ENCODE results near the gene KCNQ2. TPM values are rescaled to one million over a fixed set of nuclear protein-coding genes. Genes with fewer than 3 reads are reported as not detected.

The KCNQ2 gene
- polyA plus RNA-seq, 3 donors: not detected

DNA sequence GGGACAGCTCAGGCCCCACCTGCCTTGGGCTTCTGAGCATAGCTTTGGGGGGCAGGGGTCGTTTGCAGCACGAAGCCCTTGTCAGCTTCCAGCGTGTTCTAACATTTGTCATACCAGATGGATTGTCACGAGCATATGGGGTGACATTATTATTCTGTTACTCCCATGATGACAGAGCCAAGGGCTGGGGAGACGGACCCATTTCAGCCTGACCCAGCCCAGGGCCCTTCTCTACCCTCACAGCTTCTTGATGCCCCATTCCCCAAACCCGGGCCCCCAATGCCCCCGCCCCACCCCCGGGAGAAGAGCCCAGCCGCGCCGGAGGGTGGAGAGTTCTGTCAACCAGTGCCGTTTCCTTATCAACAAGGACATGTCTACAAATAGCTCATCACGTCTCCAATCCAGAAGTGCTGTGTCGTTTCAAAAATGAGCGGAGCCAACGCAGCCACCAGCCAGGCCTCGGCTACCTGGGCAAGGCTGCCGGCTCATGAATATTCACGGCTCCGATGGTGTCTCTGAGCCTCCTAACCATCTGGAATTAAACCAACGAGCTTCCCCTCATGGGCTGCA lies 101.8 kb downstream of the KCNQ2 start:
- peaks cover 5 to 12% (median 7%) of the 10 kb centered on the region in 3 donors for H3K27me3 Mint-ChIP-seq (ENCODE audit: low read depth in 3 of 3)
- H3K9ac ChIP-seq (ENCODE audit: insufficient read depth, low read length, poor library complexity, severe bottlenecking): no peak overlapping the region
- no peak overlapping the region for H3K27ac Mint-ChIP-seq
- H3K36me3 ChIP-seq (replicated peaks in 1 of 2; ENCODE audit: control insufficient read depth in 1 of 2, insufficient read depth in 2 of 2, low read length in 2 of 2): no peaks in the 10 kb centered on the region
- no peak for DNase-seq
- no peaks in the 10 kb centered on the region for H3K27me3 ChIP-seq (ENCODE audit: control insufficient read depth in 2 of 2, insufficient read depth in 2 of 2, low read length in 2 of 2)
- 59% methylated on average over 15 of the region's 21 CpGs for WGBS (ENCODE audit: insufficient coverage)
- intact Hi-C loops (cut with micrococcal nuclease): no loop called here
- H3K4me2 ChIP-seq (replicated peaks; ENCODE audit: extremely low read depth, low read length, poor library complexity, severe bottlenecking): no peak overlapping the region
- no peak overlapping the region for H3K4me3 ChIP-seq (replicated peaks in 1 of 3; ENCODE audit: low read depth in 2 of 3, low read length in 3 of 3)
- H3K27ac ChIP-seq (ENCODE audit: low read depth in 1 of 2, low read length in 2 of 2): no peak overlapping the region
- H4K20me1 ChIP-seq (ENCODE audit: insufficient read depth, low read length): no peaks in the 10 kb centered on the region
- H3K4me3 Mint-ChIP-seq: no peak overlapping the region
- H2AFZ ChIP-seq (ENCODE audit: insufficient read depth, low read depth, low read length, poor library complexity, severe bottlenecking): no peak overlapping the region
- H3K9me3 Mint-ChIP-seq: peaks cover 0 to 2% (median 0%) of the 10 kb centered on the region in 7 donors
- TF ChIP-seq, protein P1, sequence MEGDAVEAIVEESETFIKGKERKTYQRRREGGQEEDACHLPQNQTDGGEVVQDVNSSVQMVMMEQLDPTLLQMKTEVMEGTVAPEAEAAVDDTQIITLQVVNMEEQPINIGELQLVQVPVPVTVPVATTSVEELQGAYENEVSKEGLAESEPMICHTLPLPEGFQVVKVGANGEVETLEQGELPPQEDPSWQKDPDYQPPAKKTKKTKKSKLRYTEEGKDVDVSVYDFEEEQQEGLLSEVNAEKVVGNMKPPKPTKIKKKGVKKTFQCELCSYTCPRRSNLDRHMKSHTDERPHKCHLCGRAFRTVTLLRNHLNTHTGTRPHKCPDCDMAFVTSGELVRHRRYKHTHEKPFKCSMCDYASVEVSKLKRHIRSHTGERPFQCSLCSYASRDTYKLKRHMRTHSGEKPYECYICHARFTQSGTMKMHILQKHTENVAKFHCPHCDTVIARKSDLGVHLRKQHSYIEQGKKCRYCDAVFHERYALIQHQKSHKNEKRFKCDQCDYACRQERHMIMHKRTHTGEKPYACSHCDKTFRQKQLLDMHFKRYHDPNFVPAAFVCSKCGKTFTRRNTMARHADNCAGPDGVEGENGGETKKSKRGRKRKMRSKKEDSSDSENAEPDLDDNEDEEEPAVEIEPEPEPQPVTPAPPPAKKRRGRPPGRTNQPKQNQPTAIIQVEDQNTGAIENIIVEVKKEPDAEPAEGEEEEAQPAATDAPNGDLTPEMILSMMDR (IDR thresholded peaks at IDR 0.05): no peak
- H3K9me3 ChIP-seq (replicated peaks in 1 of 2; ENCODE audit: control insufficient read depth in 1 of 2, insufficient read depth in 1 of 2, low read length in 2 of 2): no peaks in the 10 kb centered on the region
- no peaks in the 10 kb centered on the region for H3K4me1 ChIP-seq (ENCODE audit: control insufficient read depth in 1 of 2, insufficient read depth in 2 of 2, low read length in 2 of 2)
- H3K4me1 Mint-ChIP-seq: no peaks in the 10 kb centered on the region
- no peaks in the 10 kb centered on the region for H3K79me2 ChIP-seq (ENCODE audit: insufficient read depth, low read length)
- H3K36me3 Mint-ChIP-seq: no peaks in the 10 kb centered on the region

DNA sequence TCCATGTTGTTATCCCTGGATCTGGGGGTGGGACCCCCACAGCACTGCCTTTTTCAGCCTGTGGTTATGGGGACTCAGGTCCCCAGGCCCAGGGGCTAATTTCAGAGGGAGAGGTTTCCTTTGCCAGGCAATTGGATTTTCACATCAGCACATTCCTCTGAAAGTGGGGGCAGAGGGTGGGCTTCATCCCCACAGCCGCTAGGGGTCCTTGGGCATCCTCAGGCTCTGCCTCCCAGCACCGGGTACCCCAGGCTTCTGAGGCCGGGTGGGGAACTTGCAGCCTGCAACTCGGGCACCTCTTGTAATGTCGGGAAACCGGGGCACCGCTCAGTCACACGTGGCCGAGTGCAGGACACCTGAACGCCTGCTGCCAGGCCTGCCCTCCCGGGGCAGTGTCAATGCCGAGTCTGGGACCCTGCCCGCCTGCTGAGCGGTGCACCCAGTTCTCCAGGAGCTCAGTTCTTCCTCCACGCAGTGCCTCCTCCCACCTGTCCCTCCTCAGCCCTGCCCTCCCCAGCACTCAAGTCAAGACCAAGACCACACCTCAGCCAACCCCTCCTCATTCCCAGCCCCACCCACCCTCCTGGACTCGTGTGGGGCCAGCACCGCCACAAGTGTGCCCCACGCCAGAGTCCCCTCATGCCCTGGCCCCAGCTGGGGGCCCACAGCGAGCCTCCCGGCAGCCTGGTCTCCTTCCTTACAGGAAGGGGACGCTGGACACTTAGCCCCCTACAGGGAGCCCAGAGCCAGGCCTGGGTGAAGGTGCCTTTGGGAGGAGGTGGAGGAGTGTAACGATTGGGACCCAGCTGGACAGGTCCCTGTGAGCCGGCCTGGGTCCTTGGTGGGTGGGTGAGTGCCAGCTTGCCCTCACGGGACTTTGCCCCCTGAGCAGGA lies 102.5 kb downstream of the KCNQ2 start:
- H4K20me1 ChIP-seq (ENCODE audit: insufficient read depth, low read length): no peaks in the 10 kb centered on the region
- Mint-ChIP-seq H3K4me1 (no peaks in the 10 kb centered on the region), H3K27me3 (ENCODE audit: low read depth in 3 of 3) (peaks cover 6 to 12% (median 7%) of the 10 kb centered on the region in 3 donors), H3K27ac (no peak overlapping the region), H3K9me3 (peaks cover 0 to 2% (median 0%) of the 10 kb centered on the region in 7 donors), H3K36me3 (no peaks in the 10 kb centered on the region), H3K4me3 (no peak overlapping the region)
- intact Hi-C loops (cut with micrococcal nuclease): no loop called here
- no peak overlapping the region for H3K4me3 ChIP-seq (replicated peaks in 1 of 3; ENCODE audit: low read depth in 2 of 3, low read length in 3 of 3)
- no peaks in the 10 kb centered on the region for H3K9me3 ChIP-seq (replicated peaks in 1 of 2; ENCODE audit: control insufficient read depth in 1 of 2, insufficient read depth in 1 of 2, low read length in 2 of 2)
- no peaks in the 10 kb centered on the region for H3K36me3 ChIP-seq (replicated peaks in 1 of 2; ENCODE audit: control insufficient read depth in 1 of 2, insufficient read depth in 2 of 2, low read length in 2 of 2)
- no peak overlapping the region for H3K9ac ChIP-seq (ENCODE audit: insufficient read depth, low read length, poor library complexity, severe bottlenecking)
- TF ChIP-seq, protein P1 (IDR thresholded peaks at IDR 0.05): no peak
- no peaks in the 10 kb centered on the region for H3K79me2 ChIP-seq (ENCODE audit: insufficient read depth, low read length)
- DNase-seq: no peak
- no peak overlapping the region for H3K4me2 ChIP-seq (replicated peaks; ENCODE audit: extremely low read depth, low read length, poor library complexity, severe bottlenecking)
- 80% methylated on average over 24 of the region's 24 CpGs for WGBS (ENCODE audit: insufficient coverage)
- H3K27ac ChIP-seq (ENCODE audit: low read depth in 1 of 2, low read length in 2 of 2): no peak overlapping the region
- no peaks in the 10 kb centered on the region for H3K27me3 ChIP-seq (ENCODE audit: control insufficient read depth in 2 of 2, insufficient read depth in 2 of 2, low read length in 2 of 2)
- H3K4me1 ChIP-seq (ENCODE audit: control insufficient read depth in 1 of 2, insufficient read depth in 2 of 2, low read length in 2 of 2): no peaks in the 10 kb centered on the region
- no peak overlapping the region for H2AFZ ChIP-seq (ENCODE audit: insufficient read depth, low read depth, low read length, poor library complexity, severe bottlenecking)
